ENCODE data around the gene ASCC1. TPM values are rescaled to one million over a fixed set of nuclear protein-coding genes. Genes with fewer than 3 reads are reported as not detected.
A peak's percentile ranks its signal among the peaks of the same experiment; 100 is the strongest.

ASCC1 gene
- total and polyA plus RNA-seq, 2 of the 4 experiments (the other 2 are of a cell fraction): 15.9 to 21.0 TPM

DNA sequence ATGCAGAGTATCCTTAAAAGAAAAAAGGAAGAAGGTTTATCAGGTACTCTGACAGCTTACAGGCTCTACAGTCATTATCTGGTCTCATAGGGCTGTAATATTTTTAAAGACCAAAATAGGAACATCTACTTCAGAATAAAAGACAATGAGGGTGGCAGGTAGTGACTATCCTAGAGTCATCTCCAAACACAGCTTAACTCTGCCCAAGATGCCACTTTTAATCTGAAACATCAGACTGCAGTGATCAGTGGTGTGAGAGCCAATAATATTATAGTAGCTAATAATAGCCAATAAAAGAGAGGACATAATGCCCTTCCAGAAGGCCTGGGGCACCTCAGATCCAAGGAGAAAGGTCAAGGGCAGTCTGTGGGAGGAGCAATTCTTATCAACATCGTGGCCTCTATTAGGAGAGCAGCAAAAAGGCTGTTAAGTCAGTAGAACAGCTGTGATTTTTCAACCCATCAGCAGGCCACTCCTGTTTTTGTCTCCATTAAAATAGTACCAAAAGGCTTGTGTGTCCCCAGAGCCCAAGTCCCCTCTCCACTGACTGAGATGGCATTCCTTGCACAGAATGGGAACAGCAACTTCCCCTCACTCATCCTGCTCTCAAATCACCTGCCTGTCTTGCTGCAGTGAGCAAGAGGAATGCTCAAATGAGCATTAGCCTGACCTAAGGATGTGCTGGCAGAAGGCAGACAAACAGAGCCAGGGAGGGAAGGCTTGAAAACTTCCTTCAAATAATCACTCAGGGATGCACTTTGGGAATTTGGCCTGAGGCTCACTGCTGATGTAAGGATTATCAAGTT lies 107.0 kb downstream of the ASCC1 start:
- Histone ChIP-seq H2AK5ac (ENCODE audit: low read depth, low read length) (no peak overlapping the region), H3K56ac (ENCODE audit: extremely low read depth, insufficient read depth, low read length) (no peak overlapping the region), H2AFZ (replicated peaks; ENCODE audit: low read length, poor library complexity) (no peak overlapping the region), H2BK15ac (ENCODE audit: low read depth, low read length) (no peak overlapping the region), H4K8ac (ENCODE audit: low read depth in 2 of 2, low read length in 2 of 2) (no peak overlapping the region), H2BK5ac (ENCODE audit: low read depth, low read length, poor library complexity, severe bottlenecking) (no peak overlapping the region), H3K9me3 (ENCODE audit: control insufficient read depth, insufficient read depth, low read length) (no peaks in the 10 kb centered on the region), H3K23ac (ENCODE audit: low read depth, low read length) (no peak overlapping the region), H4K5ac (ENCODE audit: low read depth, low read length) (no peak overlapping the region), H2BK20ac (ENCODE audit: low read depth, low read length) (no peak overlapping the region), H3K4ac (ENCODE audit: low read depth, low read length) (no peak overlapping the region), H3K27me3 (ENCODE audit: control insufficient read depth, insufficient read depth, low read length) (no peaks in the 10 kb centered on the region), H3K9ac (ENCODE audit: low read depth, low read length) (no peak overlapping the region), H3K27ac (ENCODE audit: insufficient read depth, low read length) (no peak overlapping the region), H3K4me2 (ENCODE audit: low read depth, low read length) (no peak overlapping the region), H3K36me3 (ENCODE audit: control insufficient read depth, insufficient read depth, low read length) (0 out of 2 replicates have a peak, but pooled peaks cover 1% of the 10 kb centered on the region), H3K4me1 (ENCODE audit: control insufficient read depth, insufficient read depth, low read length) (peaks cover 2% of the 10 kb centered on the region; the same call in 1 of the 2 replicates), H3K18ac (ENCODE audit: low read depth, low read length) (no peak overlapping the region), H4K20me1 (ENCODE audit: insufficient read depth, low read length) (no peaks in the 10 kb centered on the region), H3K4me3 (ENCODE audit: insufficient read depth, low read depth, low read length) (no peak overlapping the region), H3K9me1 (ENCODE audit: insufficient read depth, low read length) (no peaks in the 10 kb centered on the region; the same call in 1 of the 2 replicates), H3K14ac (replicated peaks; ENCODE audit: low read depth, low read length) (no peak overlapping the region), H3K79me1 (ENCODE audit: low read depth in 1 of 2, low read length in 2 of 2) (no peaks in the 10 kb centered on the region), H4K91ac (ENCODE audit: insufficient read depth, low read depth, low read length) (no peak overlapping the region), H2AK9ac (replicated peaks; ENCODE audit: low read depth, low read length, poor library complexity) (no peak overlapping the region), H2BK120ac (ENCODE audit: low read depth, low read length) (no peak overlapping the region)
- ATAC-seq (ENCODE audit: low read depth) (peak; percentile 35; the same call in 1 of the 2 replicates), DNase-seq (peak; percentile 17)
- WGBS, 2 experiments (ENCODE audit: extremely low coverage in 2 of 2, insufficient read length in 1 of 2): no CpG with 5 or more reads among the region's 1 CpG
- ChIA-PET POLR2A (ENCODE audit: unreplicated experiment) (no interaction called here), CTCF (interaction anchor here (1.2 kb wide), 1 partner anchor 20 kb away, joined by 4 read pairs; no protein-coding TSS in a partner anchor)
- dilution Hi-C loops (cut with HindIII; ENCODE audit: low sequenced_read_pairs, unreplicated experiment): no loop called here
- in situ Hi-C loops (cut with MboI; ENCODE audit: low sequenced_read_pairs): no loop called here
- intact Hi-C loops (cut with micrococcal nuclease): loop anchor here (5.0 kb wide), 1 partner anchor 63 kb away; no protein-coding TSS in a partner anchor
- no TSS peak for BruUV-seq (replicated peaks)
- TF ChIP-seq NFE2L2 (IDR thresholded peaks at IDR 0.05; ENCODE audit: low read depth, low read length) (no peak), CEBPB (IDR thresholded peaks at IDR 0.05; ENCODE audit: low read depth, low read length) (no peak), MXI1 (IDR thresholded peaks at IDR 0.05; ENCODE audit: borderline replicate concordance, low read depth, low read length) (no peak), POLR2A (IDR thresholded peaks at IDR 0.05; ENCODE audit: low read depth, low read length) (no peak), BHLHE40 (IDR thresholded peaks at IDR 0.05; ENCODE audit: low read depth, low read length) (no peak), FOS (IDR thresholded peaks at IDR 0.05; ENCODE audit: low read depth, low read length) (no peak)
- TF ChIP-seq, protein P1, sequence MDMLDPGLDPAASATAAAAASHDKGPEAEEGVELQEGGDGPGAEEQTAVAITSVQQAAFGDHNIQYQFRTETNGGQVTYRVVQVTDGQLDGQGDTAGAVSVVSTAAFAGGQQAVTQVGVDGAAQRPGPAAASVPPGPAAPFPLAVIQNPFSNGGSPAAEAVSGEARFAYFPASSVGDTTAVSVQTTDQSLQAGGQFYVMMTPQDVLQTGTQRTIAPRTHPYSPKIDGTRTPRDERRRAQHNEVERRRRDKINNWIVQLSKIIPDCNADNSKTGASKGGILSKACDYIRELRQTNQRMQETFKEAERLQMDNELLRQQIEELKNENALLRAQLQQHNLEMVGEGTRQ (IDR thresholded peaks at IDR 0.05; ENCODE audit: low read depth, low read length): no peak
- TF ChIP-seq, protein P2, sequence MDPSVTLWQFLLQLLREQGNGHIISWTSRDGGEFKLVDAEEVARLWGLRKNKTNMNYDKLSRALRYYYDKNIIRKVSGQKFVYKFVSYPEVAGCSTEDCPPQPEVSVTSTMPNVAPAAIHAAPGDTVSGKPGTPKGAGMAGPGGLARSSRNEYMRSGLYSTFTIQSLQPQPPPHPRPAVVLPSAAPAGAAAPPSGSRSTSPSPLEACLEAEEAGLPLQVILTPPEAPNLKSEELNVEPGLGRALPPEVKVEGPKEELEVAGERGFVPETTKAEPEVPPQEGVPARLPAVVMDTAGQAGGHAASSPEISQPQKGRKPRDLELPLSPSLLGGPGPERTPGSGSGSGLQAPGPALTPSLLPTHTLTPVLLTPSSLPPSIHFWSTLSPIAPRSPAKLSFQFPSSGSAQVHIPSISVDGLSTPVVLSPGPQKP (IDR thresholded peaks at IDR 0.05; ENCODE audit: borderline replicate concordance, low read depth, low read length): no peak

All from IMR-90 (cell line).